Small intestine (tissue), 7 donors: ENCODE measurements around the gene PPP2R3B. TPM values are rescaled to one million over a fixed set of nuclear protein-coding genes. Genes with fewer than 3 reads are reported as not detected.

Source experiments
- DNase-seq, 2 donors: peaks; one replicate each; pipeline versions ENCODE4 v3.0.0 to v3.0.0-alpha.2; 2013
- FAIRE-seq: peaks from 2 replicates; lab custom pipeline; 2012; peaks lifted over from hg19 to GRCh38; lab: Jason Lieb, UNC
- H3K27ac ChIP-seq, 3 donors: one replicate each; pipeline ENCODE4 v1.5.1; 2013; ENCODE audit warnings: low read length in 2 of 3, mild to moderate bottlenecking in 2 of 3, control low read depth in 1 of 3, inconsistent platforms in 1 of 3, low read depth in 1 of 3, moderate library complexity in 1 of 3
- H3K27me3 ChIP-seq, 3 donors: one replicate each; pipeline ENCODE4 v1.6.1; 2013; ENCODE audit warnings: low read length in 3 of 3, inconsistent platforms in 1 of 3; ENCODE audit not compliant: control insufficient read depth in 3 of 3, insufficient read depth in 3 of 3
- H3K36me3 ChIP-seq, 3 donors: one replicate each; pipeline ENCODE4 v1.6.1; 2013; ENCODE audit warnings: low read length in 3 of 3, inconsistent platforms in 1 of 3, low read depth in 1 of 3, mild to moderate bottlenecking in 1 of 3, moderate library complexity in 1 of 3; ENCODE audit not compliant: control insufficient read depth in 3 of 3, insufficient read depth in 2 of 3
- H3K4me1 ChIP-seq, 3 donors: one replicate each; pipeline ENCODE4 v1.6.1; 2013; ENCODE audit warnings: low read length in 2 of 3, inconsistent platforms in 1 of 3, low read depth in 1 of 3, mild to moderate bottlenecking in 1 of 3, moderate library complexity in 1 of 3; ENCODE audit not compliant: control insufficient read depth in 3 of 3, insufficient read depth in 2 of 3
- H3K4me3 ChIP-seq, 3 donors: one replicate each; pipeline ENCODE4 v1.5.1; 2013; ENCODE audit warnings: low read length in 3 of 3, control low read depth in 1 of 3, inconsistent platforms in 1 of 3, low read depth in 1 of 3, mild to moderate bottlenecking in 1 of 3, moderate library complexity in 1 of 3
- H3K9me3 ChIP-seq, 2 donors: one replicate each; pipeline ENCODE4 v1.6.1; 2013; ENCODE audit warnings: low read depth in 1 of 2, low read length in 1 of 2; ENCODE audit not compliant: control insufficient read depth in 2 of 2, insufficient read depth in 1 of 2
- WGBS, 3 donors: extraction: QIAGEN DNeasy Blood & Tissue Kit; methylation state at CpG; one replicate each; pipeline ENCODE4 v1.1.7; 2013; 5-methylcytosine and 5-hydroxymethylcytosine counted together
- polyA plus RNA-seq, 4 donors: library from polyadenylated mRNA; stranded (reverse) in 3 of 4; unstranded in 1 of 4; fragments of 200-250 nt in 3 of 4; fragments of 120-200 nt in 1 of 4; gene quantifications; one replicate each; pipeline versions ENCODE4 v1.2.1 to v1.2.3, GENCODE V29; 2013
- donor health status: healthy with polysubstance abuse.
- donor health status: control.
- donor health status: control.
- donor health status: Bipolar disorder and iron deficiency.
- donor health status: healthy.

The PPP2R3B gene
- polyA plus RNA-seq, 4 donors: 4.9 to 13.6 (median 11.8) TPM

DNA sequence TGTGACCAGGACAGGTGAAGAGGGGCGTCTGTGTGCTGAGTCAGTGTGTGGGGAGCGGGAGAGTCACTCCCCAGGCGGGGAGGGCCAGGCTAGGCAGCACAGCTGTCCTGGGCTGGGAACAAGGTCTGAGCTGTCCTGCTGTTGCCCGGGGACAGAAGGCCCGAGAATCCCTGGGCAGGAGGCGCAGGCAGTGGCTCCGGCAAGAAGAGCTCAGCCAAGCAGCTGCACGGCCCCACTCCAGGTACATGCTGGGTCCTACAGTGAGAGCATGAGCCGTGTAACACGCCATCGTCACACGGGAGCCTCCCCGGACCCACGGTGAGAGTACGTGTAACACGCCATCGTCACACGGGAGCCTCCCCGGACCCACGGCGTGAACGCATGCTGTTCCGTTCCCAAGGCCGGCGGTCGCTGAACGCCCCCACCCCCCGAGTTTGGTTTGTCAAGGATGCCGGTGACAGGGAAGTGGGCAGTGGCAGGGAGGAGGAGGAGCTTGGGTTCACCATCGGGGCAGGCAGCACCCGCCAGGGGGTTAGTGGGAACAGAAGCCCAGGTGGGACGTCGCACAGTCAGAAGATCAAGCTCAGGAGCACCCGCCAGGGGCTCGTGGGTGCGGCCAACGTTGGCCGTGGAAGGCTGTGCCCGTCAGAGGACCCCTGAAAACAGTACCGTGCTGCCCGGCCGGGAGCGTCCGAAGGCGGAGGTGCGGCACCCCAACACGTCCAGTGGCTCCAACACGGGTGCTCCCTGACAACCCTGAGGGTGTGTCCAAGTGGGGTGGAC lies 15.6 kb downstream of the PPP2R3B start:
- FAIRE-seq (no peak), DNase-seq (no peak)
- no peaks in the 10 kb centered on the region for H3K4me1 ChIP-seq
- no peaks in the 10 kb centered on the region for H3K36me3 ChIP-seq
- 86 to 92% (median 87%) methylated on average over 48 of the region's 48 CpGs for WGBS, 3 donors
- peaks cover 15 to 17% (median 15%) of the 10 kb centered on the region in 3 donors for H3K27me3 ChIP-seq
- no peaks in the 10 kb centered on the region for H3K9me3 ChIP-seq
- no peak overlapping the region for H3K4me3 ChIP-seq
- no peak overlapping the region for H3K27ac ChIP-seq

DNA sequence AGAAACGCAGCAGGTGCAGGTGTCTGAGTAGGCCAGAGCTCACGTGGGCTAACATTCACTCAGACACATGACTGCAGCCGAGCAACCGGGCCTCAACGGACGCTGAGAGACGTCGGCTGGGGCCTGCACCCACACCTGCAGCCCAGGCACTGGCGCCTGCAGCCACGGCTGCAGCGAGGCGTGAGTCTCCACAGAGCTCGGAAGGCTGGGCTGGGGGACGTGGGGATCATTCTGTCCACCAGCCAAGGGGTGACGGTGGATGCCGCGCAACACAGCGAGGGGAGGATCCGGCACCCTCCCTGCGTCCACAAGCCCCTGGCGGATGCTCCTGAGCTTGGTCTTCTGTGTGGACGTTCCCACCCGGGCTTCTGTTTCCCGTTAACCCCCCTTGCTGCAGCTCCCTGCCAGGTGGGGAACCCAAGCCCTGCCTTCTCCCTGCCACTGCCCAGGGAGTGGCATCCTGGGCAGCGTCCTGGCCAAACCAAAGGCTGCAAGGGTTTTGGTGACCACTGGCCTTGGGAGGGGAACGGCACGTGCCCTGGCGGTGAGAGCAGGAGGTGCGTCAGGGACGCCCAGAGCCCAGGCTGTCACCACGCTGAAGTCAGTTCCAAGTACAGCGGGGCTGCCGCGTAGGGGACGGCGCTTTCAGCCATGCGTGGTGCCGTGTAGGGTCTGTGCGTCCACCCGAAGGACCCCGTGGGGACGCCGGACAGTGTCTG lies 16.3 kb downstream of the PPP2R3B start:
- Histone ChIP-seq H3K4me3 (no peak overlapping the region), H3K27me3 (peaks cover 12 to 17% (median 15%) of the 10 kb centered on the region in 3 donors), H3K9me3 (no peaks in the 10 kb centered on the region), H3K27ac (no peak overlapping the region), H3K36me3 (no peaks in the 10 kb centered on the region), H3K4me1 (no peaks in the 10 kb centered on the region)
- 89 to 94% (median 92%) methylated on average over 43 of the region's 43 CpGs for WGBS, 3 donors
- no peak for DNase-seq
- no peak for FAIRE-seq

DNA sequence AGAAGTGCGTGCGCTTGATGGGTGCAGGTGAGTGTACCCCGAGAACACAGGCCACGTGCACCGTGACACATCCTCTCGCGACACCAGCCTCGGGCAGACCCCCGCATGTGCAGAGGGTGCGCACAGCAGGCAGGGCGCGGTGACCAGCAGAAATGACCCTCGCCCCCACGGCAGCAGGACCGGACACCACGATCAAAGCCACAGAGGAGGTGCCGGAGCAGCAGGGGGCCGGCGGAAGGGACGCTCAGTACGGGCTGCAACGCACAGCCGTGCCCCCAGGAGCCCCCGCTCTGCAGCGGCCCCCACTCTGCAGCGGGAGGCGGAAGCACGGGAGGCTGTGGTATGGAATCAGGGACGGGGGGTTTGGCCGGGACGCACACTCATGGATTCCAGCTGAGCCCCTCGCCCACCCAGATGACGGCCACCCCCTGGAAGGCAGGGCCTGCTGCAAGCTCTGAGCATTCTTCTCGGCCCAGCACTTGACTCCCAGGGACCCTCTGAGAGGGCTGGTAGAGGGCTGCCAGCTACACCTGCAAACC lies 17.1 kb downstream of the PPP2R3B start:
- Histone ChIP-seq H3K27ac (no peak overlapping the region), H3K27me3 (peaks cover 9 to 17% (median 12%) of the 10 kb centered on the region in 3 donors), H3K36me3 (no peaks in the 10 kb centered on the region), H3K4me3 (no peak overlapping the region), H3K9me3 (no peaks in the 10 kb centered on the region), H3K4me1 (no peaks in the 10 kb centered on the region)
- DNase-seq: no peak
- FAIRE-seq: no peak
- 95 to 98% (median 97%) methylated on average over 26 to 34 of the region's 34 CpGs for WGBS, 3 donors

DNA sequence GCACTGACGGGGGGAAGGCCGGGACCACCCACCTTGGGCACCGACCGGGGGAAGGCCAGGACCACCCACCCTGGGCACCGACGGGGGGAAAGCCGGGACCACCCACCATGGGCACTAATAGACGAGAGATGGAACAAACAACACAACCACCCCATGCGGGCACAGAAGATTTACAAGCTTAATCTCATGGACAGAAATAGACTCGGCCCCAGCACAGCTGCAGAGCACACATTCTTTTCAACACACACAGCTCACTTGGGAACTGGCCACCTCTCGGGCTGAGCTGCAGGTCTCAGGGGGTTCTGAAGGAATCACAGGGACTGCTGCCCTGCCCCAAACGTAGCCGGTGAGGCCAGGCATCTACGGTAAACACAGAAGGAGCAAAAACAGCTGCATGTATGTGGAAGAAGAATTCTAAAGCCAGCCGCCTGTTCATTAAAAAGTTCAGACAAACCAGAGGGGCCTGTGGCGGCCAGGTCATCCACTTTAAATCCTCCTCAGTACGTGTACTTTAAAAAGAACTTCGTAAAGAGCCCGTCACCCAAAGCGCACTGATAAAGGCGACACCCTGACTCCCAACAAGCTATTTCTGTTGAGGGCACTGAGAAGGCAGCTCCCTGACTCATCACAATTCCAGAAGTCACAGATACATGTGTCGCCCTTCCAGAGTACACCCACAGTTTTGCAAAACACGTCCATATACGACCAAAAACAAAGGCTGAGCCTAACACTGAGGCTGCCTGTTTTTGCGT lies 17.7 kb downstream of the PPP2R3B start:
- H3K27ac ChIP-seq: no peak overlapping the region
- no peak overlapping the region for H3K4me3 ChIP-seq
- peaks cover 0 to under 1% (median 0%) of the 10 kb centered on the region in 3 donors for H3K36me3 ChIP-seq
- DNase-seq (no peak), FAIRE-seq (no peak)
- no peaks in the 10 kb centered on the region for H3K4me1 ChIP-seq
- peaks cover 3 to 16% (median 10%) of the 10 kb centered on the region in 3 donors for H3K27me3 ChIP-seq
- H3K9me3 ChIP-seq: peaks cover 0 to 2% of the 10 kb centered on the region in 2 donors
- 72 to 81% (median 73%) methylated on average over 21 to 25 of the region's 25 CpGs for WGBS, 3 donors

DNA sequence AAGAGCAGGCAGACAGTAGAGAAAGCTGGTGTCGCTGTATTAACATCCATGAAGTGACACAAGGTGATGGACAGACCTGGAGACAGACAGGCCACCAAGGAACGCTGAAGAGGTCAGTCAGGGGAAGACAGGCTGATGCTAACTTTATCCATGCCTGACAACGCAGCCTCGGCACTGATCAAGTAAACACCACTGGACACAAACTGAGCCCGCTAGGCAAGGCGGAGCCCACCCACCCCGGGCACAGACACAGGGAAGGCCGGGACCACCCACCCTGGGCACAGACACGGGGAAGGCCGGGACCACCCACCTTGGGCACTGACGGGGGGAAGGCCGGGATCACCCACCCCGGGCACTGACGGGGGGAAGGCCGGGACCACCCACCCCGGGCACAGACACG lies 18.8 kb downstream of the PPP2R3B start:
- DNase-seq: no peak
- Histone ChIP-seq H3K27me3 (peaks cover 0 to 7% (median 6%) of the 10 kb centered on the region in 3 donors), H3K9me3 (peaks cover 0 to 14% of the 10 kb centered on the region in 2 donors), H3K36me3 (peaks cover 0 to 2% (median 0%) of the 10 kb centered on the region in 3 donors), H3K4me1 (no peaks in the 10 kb centered on the region), H3K27ac (no peak overlapping the region), H3K4me3 (no peak overlapping the region)
- FAIRE-seq: no peak
- WGBS, 3 donors: 89 to 92% (median 92%) methylated on average over 14 to 17 of the region's 17 CpGs

DNA sequence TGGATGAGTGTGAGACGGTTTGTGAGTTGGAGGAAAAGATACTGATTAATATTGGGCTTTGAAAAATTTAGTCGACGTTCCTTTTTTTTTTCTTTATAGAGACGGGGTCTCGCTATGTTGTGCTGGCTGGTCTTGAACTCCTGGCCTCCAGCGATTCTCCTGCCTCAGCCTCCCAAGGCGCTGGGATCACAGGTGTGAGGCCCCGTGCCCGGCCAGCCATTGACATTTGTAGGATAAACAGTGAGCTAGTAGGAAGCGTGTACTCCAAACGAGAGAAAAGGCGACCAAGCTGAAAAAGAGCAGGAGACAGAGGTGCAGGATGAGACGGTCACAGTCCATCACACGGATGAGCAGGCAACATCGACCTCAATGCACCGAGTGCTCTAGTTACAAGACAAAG lies 19.4 kb downstream of the PPP2R3B start:
- no peak overlapping the region for H3K27ac ChIP-seq
- no peaks in the 10 kb centered on the region for H3K4me1 ChIP-seq
- DNase-seq (no peak), FAIRE-seq (no peak)
- 89 to 92% (median 92%) methylated on average over 16 of the region's 16 CpGs for WGBS, 3 donors
- peaks cover 0 to 4% (median 3%) of the 10 kb centered on the region in 3 donors for H3K27me3 ChIP-seq
- no peak overlapping the region for H3K4me3 ChIP-seq
- peaks cover 0 to 2% (median 0%) of the 10 kb centered on the region in 3 donors for H3K36me3 ChIP-seq
- peaks cover 0 to 19% of the 10 kb centered on the region in 2 donors for H3K9me3 ChIP-seq

DNA sequence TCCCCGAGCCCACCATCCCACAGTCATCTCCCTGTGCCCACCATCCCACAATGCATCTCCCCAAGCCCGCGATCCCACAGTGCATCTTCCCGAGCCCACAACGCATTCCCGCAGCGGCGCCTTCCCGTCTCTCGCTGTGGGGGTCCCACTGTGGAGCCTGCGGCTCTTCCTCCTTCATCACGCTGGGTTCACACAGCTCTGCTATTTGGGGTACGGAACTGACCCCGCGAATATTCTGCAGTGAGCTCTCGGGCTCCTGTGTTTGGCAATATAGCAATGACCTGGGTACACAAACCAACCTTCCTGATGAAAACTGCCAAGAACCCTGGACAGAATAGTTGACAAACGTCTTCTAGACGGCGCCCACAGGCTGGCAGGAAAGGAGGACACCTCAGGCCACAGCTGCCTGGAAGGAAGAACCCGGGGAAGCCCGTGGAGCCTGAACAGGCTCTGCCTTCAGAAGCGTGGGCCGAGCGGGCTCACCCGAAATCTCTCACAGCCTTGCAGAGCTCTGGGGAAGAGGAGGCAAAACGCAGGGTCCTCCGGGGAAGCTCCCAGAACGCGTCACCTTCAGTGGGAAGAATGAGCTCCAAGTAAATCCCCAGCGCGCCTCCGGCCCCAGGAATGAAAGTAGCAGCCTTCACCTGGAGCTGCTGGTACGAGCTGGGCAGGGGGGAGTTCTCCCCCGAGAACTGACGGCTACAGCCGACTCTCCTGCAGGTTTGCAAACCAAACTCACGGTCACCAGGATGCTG lies 22.9 kb downstream of the PPP2R3B start:
- H3K27me3 ChIP-seq: no peaks in the 10 kb centered on the region
- FAIRE-seq (no peak), DNase-seq (no peak)
- 97 to 98% (median 98%) methylated on average over 37 of the region's 37 CpGs for WGBS, 3 donors
- H3K36me3 ChIP-seq: peaks cover 0 to 18% (median 3%) of the 10 kb centered on the region in 3 donors
- no peak overlapping the region for H3K27ac ChIP-seq
- H3K4me3 ChIP-seq: no peak overlapping the region
- H3K9me3 ChIP-seq: peaks cover 3 to 38% of the 10 kb centered on the region in 2 donors
- H3K4me1 ChIP-seq: no peaks in the 10 kb centered on the region
